CD14-positive monocyte (primary cell): ENCODE measurements around the gene ERC1. TPM values are rescaled to one million over a fixed set of nuclear protein-coding genes. Genes with fewer than 3 reads are reported as not detected.

Experiments used
- DNase-seq, 3 donors: peaks; one replicate each; pipeline ENCODE4 v3.0.0-alpha.2; 2011 to 2022
- H2AFZ ChIP-seq: 2 replicates; pipeline ENCODE4 v1.6.0; 2012; ENCODE audit warnings: mild to moderate bottlenecking, low read depth, low read length, inconsistent platforms; ENCODE audit not compliant: insufficient read depth, poor library complexity, severe bottlenecking
- H3K27ac ChIP-seq, 2 donors: 1 replicate in 1 of 2; 2 replicates in 1 of 2; pipeline ENCODE4 v1.5.1; 2012 to 2013; ENCODE audit warnings: low read length in 2 of 2, control low read depth in 1 of 2, inconsistent platforms in 1 of 2, low read depth in 1 of 2, mild to moderate bottlenecking in 1 of 2
- H3K27me3 ChIP-seq, 2 donors: one replicate each; pipeline versions ENCODE4 v1.6.0 to v1.6.1; 2011 to 2013; ENCODE audit warnings: low read length in 2 of 2; ENCODE audit not compliant: control insufficient read depth in 2 of 2, insufficient read depth in 2 of 2
- H3K36me3 ChIP-seq, 2 donors: replicated peaks in 1 of 2; 1 replicate in 1 of 2; 2 replicates in 1 of 2; pipeline versions ENCODE4 v1.5.1 to v1.6.1; 2012 to 2013; ENCODE audit warnings: low read length in 2 of 2, control low read depth in 1 of 2, inconsistent platforms in 1 of 2, mild to moderate bottlenecking in 1 of 2; ENCODE audit not compliant: insufficient read depth in 2 of 2, control insufficient read depth in 1 of 2
- H3K4me1 ChIP-seq, 2 donors: 1 replicate in 1 of 2; 2 replicates in 1 of 2; pipeline versions ENCODE4 v1.5.1 to v1.6.1; 2012 to 2013; ENCODE audit warnings: low read length in 2 of 2, control low read depth in 1 of 2, inconsistent platforms in 1 of 2, mild to moderate bottlenecking in 1 of 2, moderate library complexity in 1 of 2; ENCODE audit not compliant: insufficient read depth in 2 of 2, control insufficient read depth in 1 of 2
- H3K4me2 ChIP-seq: replicated peaks from 2 replicates; pipeline ENCODE3; 2012; ENCODE audit warnings: low read length, moderate library complexity, mild to moderate bottlenecking; ENCODE audit not compliant: poor library complexity, severe bottlenecking; ENCODE audit errors: extremely low read depth
- H3K4me3 ChIP-seq, 3 experiments: fragments of 200-600 bp in 1 of 3; sonication (generic) in 1 of 3; replicated peaks in 1 of 3; 1 replicate in 2 of 3; 2 replicates in 1 of 3; pipeline ENCODE4 v1.5.1; 2011 to 2013; ENCODE audit warnings: low read length in 3 of 3, mild to moderate bottlenecking in 3 of 3, control low read depth in 2 of 3, low read depth in 2 of 3, inconsistent platforms in 1 of 3, moderate library complexity in 1 of 3
- H3K79me2 ChIP-seq: 2 replicates; pipeline ENCODE4 v1.6.0; 2012; ENCODE audit warnings: mild to moderate bottlenecking, control low read depth, inconsistent platforms, low read length, moderate library complexity; ENCODE audit not compliant: insufficient read depth
- H3K9ac ChIP-seq: 2 replicates; pipeline ENCODE4 v1.6.0; 2017; ENCODE audit warnings: low read length, mild to moderate bottlenecking; ENCODE audit not compliant: insufficient read depth, poor library complexity, severe bottlenecking
- H3K9me3 ChIP-seq, 2 donors: replicated peaks in 1 of 2; 1 replicate in 1 of 2; 2 replicates in 1 of 2; pipeline versions ENCODE4 v1.5.1 to v1.6.1; 2012 to 2013; ENCODE audit warnings: low read length in 2 of 2, control low read depth in 1 of 2; ENCODE audit not compliant: control insufficient read depth in 1 of 2, insufficient read depth in 1 of 2
- H4K20me1 ChIP-seq: 2 replicates; pipeline ENCODE4 v1.6.0; 2012; ENCODE audit warnings: mild to moderate bottlenecking, low read length, control low read depth, moderate library complexity; ENCODE audit not compliant: insufficient read depth
- H3K27ac Mint-ChIP-seq, 7 donors: one replicate each; pipeline ENCODE4 v1.8.0; 2020; ENCODE audit warnings: mild to moderate bottlenecking in 7 of 7, mixed read lengths in 7 of 7, moderate library complexity in 6 of 7, inconsistent platforms in 2 of 7
- H3K27me3 Mint-ChIP-seq, 3 donors: one replicate each; pipeline ENCODE4 v1.8.0; 2021 to 2022; ENCODE audit warnings: low read depth in 3 of 3, mild to moderate bottlenecking in 3 of 3, mixed read lengths in 3 of 3, moderate library complexity in 3 of 3, inconsistent platforms in 1 of 3
- H3K36me3 Mint-ChIP-seq, 2 donors: one replicate each; pipeline ENCODE4 v1.8.0; 2020; ENCODE audit warnings: mixed read lengths in 2 of 2, inconsistent platforms in 1 of 2, mild to moderate bottlenecking in 1 of 2
- H3K4me1 Mint-ChIP-seq: one replicate; pipeline ENCODE4 v1.8.0; 2020; ENCODE audit warnings: mild to moderate bottlenecking, mixed read lengths
- H3K4me3 Mint-ChIP-seq, 2 donors: one replicate each; pipeline ENCODE4 v1.8.0; 2020; ENCODE audit warnings: mild to moderate bottlenecking in 2 of 2, mixed read lengths in 2 of 2, moderate library complexity in 1 of 2
- H3K9me3 Mint-ChIP-seq, 7 donors: one replicate each; pipeline ENCODE4 v1.8.0; 2020 to 2022; ENCODE audit warnings: mixed read lengths in 7 of 7, mild to moderate bottlenecking in 6 of 7, moderate library complexity in 6 of 7, inconsistent platforms in 2 of 7
- CTCF ChIP-seq: fragments of 200-600 bp; IDR thresholded peaks from one replicate; pipeline ENCODE4 v1.8.0; 2022; ENCODE audit warnings: antibody characterized with exemption, mild to moderate bottlenecking
- WGBS: methylation state at CpG from one replicate; pipeline ENCODE4 v1.1.5; 2013; ENCODE audit warnings: missing lambda C conversion rate; ENCODE audit not compliant: insufficient coverage; 5-methylcytosine and 5-hydroxymethylcytosine counted together
- intact Hi-C, 2 donors: fragments of 100-400 bp; cut with micrococcal nuclease; formaldehyde crosslinking; loops; one replicate each; pipeline versions ENCODE4 v1.15.0 to v1.15.1; 2023
- polyA plus RNA-seq, 3 donors: library from polyadenylated mRNA; depleted of rRNA in 1 of 3; unstranded in 2 of 3; stranded (reverse) in 1 of 3; fragments of 300-500 nt in 2 of 3; fragments of >200 nt in 1 of 3; fragmentation: Illumina TruSeq in 2 of 3; gene quantifications; 1 replicate in 2 of 3; 2 replicates in 1 of 3; pipeline ENCODE4 v1.2.3, GENCODE V29; 2012 to 2021

The ERC1 gene
- polyA plus RNA-seq, 3 donors = 4.0 to 14.3 (median 5.1) TPM

- WGBS = no CpG with 5 or more reads among the region's 7 CpGs
- H3K4me1 ChIP-seq = no peaks in the 10 kb centered on the region
- no peak overlapping the region for H3K9ac ChIP-seq
- no peaks in the 10 kb centered on the region for H3K27me3 ChIP-seq
- H3K36me3 ChIP-seq = peaks cover 2 to 5% of the 10 kb centered on the region in 2 donors
- H3K36me3 Mint-ChIP-seq = peaks cover 10 to 14% of the 10 kb centered on the region in 2 donors
- no peaks in the 10 kb centered on the region for H3K9me3 ChIP-seq
- peaks cover 36% of the 10 kb centered on the region for H4K20me1 ChIP-seq
- no peaks in the 10 kb centered on the region for H3K4me1 Mint-ChIP-seq
- peaks cover 36% of the 10 kb centered on the region for H3K79me2 ChIP-seq
- no peak for TF ChIP-seq CTCF
- intact Hi-C loops = no loop called here
- no peak overlapping the region for H3K4me2 ChIP-seq
- H2AFZ ChIP-seq = no peak overlapping the region
- no peak overlapping the region for H3K27ac Mint-ChIP-seq
- H3K27me3 Mint-ChIP-seq = peaks cover 0 to 2% (median 0%) of the 10 kb centered on the region in 3 donors
- H3K4me3 ChIP-seq = no peak overlapping the region
- DNase-seq = no peak
- H3K9me3 Mint-ChIP-seq = no peaks in the 10 kb centered on the region
- no peak overlapping the region for H3K4me3 Mint-ChIP-seq
- H3K27ac ChIP-seq = no peak overlapping the region
Measured at GRCh38 chr12:1007994-1008393, 17.0 kb downstream of the ERC1 start.

GRCh38 chr12:1011091-1011490 lies 20.1 kb downstream of the ERC1 start:
- Histone ChIP-seq H3K36me3 (peaks cover 0 to 2% of the 10 kb centered on the region in 2 donors), H3K4me3 (no peak overlapping the region), H3K9me3 (no peaks in the 10 kb centered on the region), H3K4me2 (no peak overlapping the region), H3K79me2 (peaks cover 24% of the 10 kb centered on the region), H2AFZ (no peak overlapping the region), H3K4me1 (no peaks in the 10 kb centered on the region), H4K20me1 (peaks cover 19% of the 10 kb centered on the region), H3K9ac (no peak overlapping the region), H3K27me3 (no peaks in the 10 kb centered on the region), H3K27ac (no peak overlapping the region)
- peaks cover 6 to 15% of the 10 kb centered on the region in 2 donors for H3K36me3 Mint-ChIP-seq
- peaks cover 3% of the 10 kb centered on the region for H3K4me1 Mint-ChIP-seq
- no peak overlapping the region for H3K27ac Mint-ChIP-seq
- 100% methylated on average over 5 of the region's 5 CpGs for WGBS
- TF ChIP-seq CTCF = no peak
- DNase-seq = no peak
- H3K27me3 Mint-ChIP-seq = peaks cover 0 to 2% (median 0%) of the 10 kb centered on the region in 3 donors
- intact Hi-C loops = no loop called here
- peaks cover 0 to 3% (median 0%) of the 10 kb centered on the region in 7 donors for H3K9me3 Mint-ChIP-seq
- no peak overlapping the region for H3K4me3 Mint-ChIP-seq
